Gastrocnemius medialis (tissue), 4 donors: Measurements from ENCODE around the gene DSTYK.

Source experiments
- CTCF ChIP-seq, 5 experiments: fragments of 450-650 bp in 3 of 5; fragments of 200-600 bp in 2 of 5; sonication (generic) in 2 of 5; IDR thresholded peaks in 4 of 5; conservative IDR thresholded peaks in 1 of 5; 1 replicate in 4 of 5; 2 replicates in 1 of 5; pipeline ENCODE4 v1.5.1; 2016 to 2019; ENCODE audit warnings: antibody characterized with exemption in 5 of 5, mild to moderate bottlenecking in 3 of 5, moderate library complexity in 3 of 5
- POLR2A ChIP-seq, 2 donors: fragments of 450-650 bp; IDR thresholded peaks; one replicate each; pipeline ENCODE4 v1.6.1; 2017; ENCODE audit warnings: antibody characterized with exemption in 2 of 2, mild to moderate bottlenecking in 2 of 2, moderate library complexity in 2 of 2

GRCh38 chr1:205186191-205186590 is 25.3 kb downstream of the DSTYK start:
- TF ChIP-seq POLR2A (IDR thresholded peaks at IDR 0.05) (no peak), CTCF (IDR thresholded peaks at IDR 0.05 in 4 of 5, conservative IDR thresholded peaks at IDR 0.05 in 1 of 5) (no peak)
